Karpas-422 (cell line): ENCODE measurements around the gene CASP7. TPM values are rescaled to one million over a fixed set of nuclear protein-coding genes. Genes with fewer than 3 reads are reported as not detected.
"Not testable (repeated sequence)": the region's sequence is repeated elsewhere in the genome, so short reads cannot be mapped to it uniquely, and the experiment has no call there.

Experiments
- DNase-seq: peaks from one replicate; pipeline ENCODE4 v3.0.0-alpha.2; 2015
- H2AFZ ChIP-seq: fragments of 200-600 bp; sonication (generic); 2 replicates; pipeline ENCODE4 v1.6.1; 2014; ENCODE audit warnings: antibody characterized with exemption, low read length, mixed read lengths
- H3K27ac ChIP-seq: fragments of 200-600 bp; sonication (generic); 2 replicates; pipeline ENCODE4 v1.5.1; 2014; ENCODE audit warnings: mild to moderate bottlenecking, low read length, moderate library complexity
- H3K27me3 ChIP-seq: fragments of 200-600 bp; sonication (generic); 2 replicates; pipeline ENCODE4 v1.6.1; 2014; ENCODE audit warnings: low read length, mixed read lengths
- H3K36me3 ChIP-seq: fragments of 200-600 bp; sonication (generic); 2 replicates; pipeline ENCODE4 v1.6.1; 2014; ENCODE audit warnings: low read length, mixed read lengths; ENCODE audit not compliant: insufficient read depth
- H3K4me1 ChIP-seq: fragments of 200-600 bp; sonication (generic); 2 replicates; pipeline ENCODE4 v1.6.1; 2014; ENCODE audit warnings: mild to moderate bottlenecking, low read length, mixed read lengths
- H3K4me2 ChIP-seq: fragments of 200-600 bp; sonication (generic); 2 replicates; pipeline ENCODE4 v1.6.1; 2014; ENCODE audit warnings: low read length, low read depth, mild to moderate bottlenecking; ENCODE audit not compliant: poor library complexity, severe bottlenecking
- H3K4me3 ChIP-seq: fragments of 200-600 bp; sonication (generic); 2 replicates; pipeline ENCODE4 v1.5.1; 2014; ENCODE audit warnings: mild to moderate bottlenecking, antibody characterized with exemption, low read length, mixed read lengths
- H3K79me2 ChIP-seq: fragments of 200-600 bp; sonication (generic); 2 replicates; pipeline ENCODE4 v1.6.1; 2014; ENCODE audit warnings: mild to moderate bottlenecking, low read length, mixed read lengths
- H3K9ac ChIP-seq: fragments of 200-600 bp; sonication (generic); 2 replicates; pipeline ENCODE4 v1.6.0; 2014; ENCODE audit warnings: low read length
- H3K9me2 ChIP-seq: fragments of 200-600 bp; sonication (generic), shearing (Covaris generic); replicated peaks from 2 replicates; pipeline ENCODE4 v1.6.0; 2014; ENCODE audit warnings: mild to moderate bottlenecking, low read length, moderate library complexity; ENCODE audit not compliant: insufficient read depth
- H3K9me3 ChIP-seq: fragments of 300-700, 200-600 bp; sonication (generic); 2 replicates; pipeline ENCODE4 v1.6.1; 2014; ENCODE audit warnings: low read length, mixed read lengths
- H4K20me1 ChIP-seq: fragments of 200-600 bp; sonication (generic); 2 replicates; pipeline ENCODE4 v1.6.1; 2014; ENCODE audit warnings: mild to moderate bottlenecking, antibody characterized with exemption, low read length, low read depth; ENCODE audit not compliant: insufficient read depth
- total RNA-seq: library from RNA; depleted of rRNA; stranded (reverse); fragments of >200 nt; shearing (Covaris generic); gene quantifications from 2 replicates; pipeline ENCODE4 v1.2.3, GENCODE V29; 2014; ENCODE audit warnings: low replicate concordance

Gene CASP7
- total RNA-seq, 1 experiment from 2014 or later, result 9.9 TPM

DNA sequence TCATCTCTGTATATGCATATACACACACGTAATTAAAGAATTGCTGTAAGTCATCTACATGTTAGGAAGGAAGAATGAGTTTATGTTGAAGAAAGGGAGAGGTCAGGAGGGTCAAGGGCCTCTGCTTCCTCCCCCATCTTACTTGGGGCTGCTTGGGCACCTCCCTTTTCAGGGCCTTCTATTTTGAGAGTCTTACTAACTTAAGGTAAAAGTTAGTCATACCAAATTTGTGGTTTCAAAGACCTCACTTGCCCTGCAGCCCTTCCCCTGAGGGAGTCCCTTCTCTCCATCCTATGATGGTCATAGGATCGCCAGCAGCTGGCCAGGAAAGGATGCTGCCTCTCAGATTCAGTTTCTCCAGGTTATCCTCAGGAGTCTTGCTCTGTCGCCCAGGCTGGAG, 74.4 kb downstream of the CASP7 start:
- Histone ChIP-seq H3K4me3 (no peak overlapping the region), H3K4me2 (no peak overlapping the region), H3K36me3 (no peaks in the 10 kb centered on the region), H3K9me3 (no peaks in the 10 kb centered on the region), H3K27ac (no peak overlapping the region), H3K9me2 (no peaks in the 10 kb centered on the region), H3K79me2 (no peaks in the 10 kb centered on the region), H3K27me3 (no peaks in the 10 kb centered on the region), H3K9ac (no peak overlapping the region), H3K4me1 (no peaks in the 10 kb centered on the region), H4K20me1 (no peaks in the 10 kb centered on the region), H2AFZ (no peak overlapping the region)
- no peak for DNase-seq

DNA sequence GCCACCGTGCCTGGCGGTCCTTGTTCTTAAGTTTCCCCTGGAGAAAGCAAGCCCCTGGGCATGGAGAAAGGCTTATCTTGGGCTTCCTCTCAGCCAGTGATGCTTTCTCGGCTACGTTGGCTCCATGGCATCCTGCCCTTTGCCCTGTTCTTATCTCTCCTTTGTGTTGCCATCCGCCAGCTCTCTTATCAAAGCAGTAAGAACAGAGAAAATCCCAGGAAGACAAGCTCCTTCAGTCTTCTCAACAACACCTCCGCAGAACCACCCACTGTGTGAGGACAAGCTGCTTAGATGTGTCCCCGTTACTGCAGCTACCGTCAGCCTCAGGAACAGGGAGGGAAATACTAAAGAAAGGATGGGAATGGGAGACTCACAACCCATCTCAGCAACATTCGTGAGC, 75.1 kb downstream of the CASP7 start:
- H3K36me3 ChIP-seq, result no peaks in the 10 kb centered on the region
- H3K79me2 ChIP-seq, result no peaks in the 10 kb centered on the region
- no peak overlapping the region for H3K4me3 ChIP-seq
- H3K9ac ChIP-seq, result no peak overlapping the region
- no peak for DNase-seq
- H2AFZ ChIP-seq, result no peak overlapping the region
- H4K20me1 ChIP-seq, result no peaks in the 10 kb centered on the region
- no peak overlapping the region for H3K4me2 ChIP-seq
- no peaks in the 10 kb centered on the region for H3K9me3 ChIP-seq
- no peaks in the 10 kb centered on the region for H3K9me2 ChIP-seq
- H3K27ac ChIP-seq, result no peak overlapping the region
- no peaks in the 10 kb centered on the region for H3K27me3 ChIP-seq
- H3K4me1 ChIP-seq, result no peaks in the 10 kb centered on the region

DNA sequence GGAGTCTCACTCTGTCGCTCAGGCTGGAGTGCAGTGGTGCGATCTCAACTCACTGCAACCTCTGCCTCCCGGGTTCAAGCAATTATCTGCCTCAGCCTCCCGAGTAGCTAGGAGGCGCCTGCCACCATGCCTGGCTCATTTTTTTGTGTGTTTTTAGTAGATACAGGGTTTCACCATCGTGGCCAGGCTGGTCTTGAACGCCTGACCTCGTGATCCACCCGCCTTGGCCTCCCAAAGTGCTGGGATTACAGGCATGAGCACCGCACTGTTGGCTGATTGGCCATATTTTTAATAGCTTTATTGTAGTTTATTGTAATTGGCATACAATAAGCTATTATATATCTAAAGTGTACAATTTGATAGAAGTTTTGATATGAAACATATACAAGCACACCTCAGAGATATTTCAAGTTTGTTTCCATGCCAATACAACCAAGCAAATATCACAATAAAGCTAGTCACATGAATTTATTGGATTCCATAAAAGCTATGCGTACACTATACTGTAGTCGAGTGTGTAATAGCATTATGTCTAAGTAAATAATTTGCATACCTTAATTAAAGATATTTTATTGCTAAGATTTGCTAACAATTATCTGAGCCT, 77.3 kb downstream of the CASP7 start:
- H3K27ac ChIP-seq, result no peak overlapping the region

DNA sequence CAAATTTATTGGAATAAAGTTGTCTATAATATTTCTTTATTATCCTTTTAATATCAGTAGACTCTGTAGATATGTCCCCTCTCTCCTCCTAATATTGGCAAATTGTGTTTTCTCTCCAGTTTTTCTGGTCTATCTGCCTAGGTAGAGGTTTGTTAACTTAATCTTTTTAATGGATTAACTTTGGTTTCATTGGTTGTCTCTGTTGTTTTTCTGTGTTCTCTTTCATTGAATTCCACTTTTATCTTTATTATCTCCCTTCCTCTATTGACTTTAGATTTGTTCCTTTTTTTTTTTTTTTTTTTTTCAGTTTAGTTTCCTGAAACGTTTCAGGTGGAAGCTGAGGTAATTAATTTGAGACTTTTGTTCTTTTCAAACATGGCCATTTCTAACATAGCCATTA, 82.4 kb downstream of the CASP7 start:
- no peak for DNase-seq
- Histone ChIP-seq H3K79me2 (no peaks in the 10 kb centered on the region), H2AFZ (no peak overlapping the region), H4K20me1 (no peaks in the 10 kb centered on the region), H3K4me3 (no peak overlapping the region), H3K4me1 (no peaks in the 10 kb centered on the region), H3K9me3 (no peaks in the 10 kb centered on the region), H3K4me2 (no peak overlapping the region), H3K27me3 (no peaks in the 10 kb centered on the region), H3K27ac (no peak overlapping the region), H3K9me2 (no peaks in the 10 kb centered on the region), H3K36me3 (no peaks in the 10 kb centered on the region), H3K9ac (no peak overlapping the region)

More for the DNA sequence above, 77.3 kb downstream of the CASP7 start:
- no peak overlapping the region for H2AFZ ChIP-seq
- no peak overlapping the region for H3K4me3 ChIP-seq
- no peaks in the 10 kb centered on the region for H3K9me3 ChIP-seq
- no peak for DNase-seq
- H3K79me2 ChIP-seq, result no peaks in the 10 kb centered on the region
- H3K9ac ChIP-seq, result no peak overlapping the region
- no peaks in the 10 kb centered on the region for H3K36me3 ChIP-seq
- no peaks in the 10 kb centered on the region for H3K9me2 ChIP-seq
- H4K20me1 ChIP-seq, result no peaks in the 10 kb centered on the region
- no peak overlapping the region for H3K4me2 ChIP-seq
- no peaks in the 10 kb centered on the region for H3K27me3 ChIP-seq
- no peaks in the 10 kb centered on the region for H3K4me1 ChIP-seq

DNA sequence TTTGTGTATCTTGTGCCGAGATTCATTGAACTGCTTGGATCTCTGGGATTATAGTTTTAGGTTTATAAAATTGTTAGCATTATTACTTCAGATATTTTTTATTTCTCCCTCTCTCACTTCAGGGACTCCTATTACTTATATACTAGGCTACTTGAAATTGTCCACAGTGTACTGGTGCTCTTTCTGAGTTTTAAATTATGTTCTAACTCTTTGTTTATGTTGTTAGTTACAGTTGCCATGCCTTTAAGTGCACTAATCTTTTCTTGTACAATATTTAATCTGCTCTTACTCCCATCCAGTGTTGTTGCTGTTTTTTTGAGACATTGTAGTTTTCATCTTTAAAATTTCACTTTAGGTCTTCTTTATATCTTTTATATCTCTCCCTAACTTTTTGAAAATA, 84.9 kb downstream of the CASP7 start:
- Histone ChIP-seq H3K27ac (no peak overlapping the region), H4K20me1 (no peaks in the 10 kb centered on the region), H3K36me3 (no peaks in the 10 kb centered on the region), H3K4me2 (no peak overlapping the region), H3K79me2 (no peaks in the 10 kb centered on the region), H3K9me3 (no peaks in the 10 kb centered on the region), H3K4me1 (no peaks in the 10 kb centered on the region), H3K27me3 (no peaks in the 10 kb centered on the region), H3K9ac (no peak overlapping the region), H2AFZ (no peak overlapping the region), H3K9me2 (no peaks in the 10 kb centered on the region), H3K4me3 (no peak overlapping the region)
- no peak for DNase-seq

DNA sequence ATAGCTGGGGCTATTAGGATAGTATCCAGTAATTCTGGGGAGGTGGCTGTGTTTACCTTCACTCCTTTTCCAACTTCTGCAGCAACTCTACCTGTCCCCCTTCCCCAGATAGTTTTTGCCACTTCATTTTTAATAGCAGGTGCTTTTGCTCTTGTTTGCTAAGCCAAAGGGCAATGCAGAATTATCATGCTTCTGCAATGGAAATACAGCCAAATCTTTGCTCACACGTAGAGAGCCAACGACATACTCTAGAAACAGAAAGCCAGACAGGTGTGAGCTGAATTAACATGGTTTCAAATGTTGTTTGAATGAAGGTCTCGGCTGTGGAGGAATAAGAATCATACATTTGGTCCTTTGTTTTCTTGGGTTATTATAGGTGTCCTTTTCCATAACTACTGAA, 86.2 kb downstream of the CASP7 start:
- H3K27me3 ChIP-seq, result no peaks in the 10 kb centered on the region
- H3K9ac ChIP-seq, result no peak overlapping the region
- H3K4me1 ChIP-seq, result no peaks in the 10 kb centered on the region
- H3K36me3 ChIP-seq, result no peaks in the 10 kb centered on the region
- H4K20me1 ChIP-seq, result no peaks in the 10 kb centered on the region
- H3K79me2 ChIP-seq, result no peaks in the 10 kb centered on the region
- no peak overlapping the region for H3K4me3 ChIP-seq
- H3K9me3 ChIP-seq, result no peaks in the 10 kb centered on the region
- H3K9me2 ChIP-seq, result no peaks in the 10 kb centered on the region
- H3K4me2 ChIP-seq, result no peak overlapping the region
- no peak for DNase-seq
- H3K27ac ChIP-seq, result no peak overlapping the region
- no peak overlapping the region for H2AFZ ChIP-seq

DNA sequence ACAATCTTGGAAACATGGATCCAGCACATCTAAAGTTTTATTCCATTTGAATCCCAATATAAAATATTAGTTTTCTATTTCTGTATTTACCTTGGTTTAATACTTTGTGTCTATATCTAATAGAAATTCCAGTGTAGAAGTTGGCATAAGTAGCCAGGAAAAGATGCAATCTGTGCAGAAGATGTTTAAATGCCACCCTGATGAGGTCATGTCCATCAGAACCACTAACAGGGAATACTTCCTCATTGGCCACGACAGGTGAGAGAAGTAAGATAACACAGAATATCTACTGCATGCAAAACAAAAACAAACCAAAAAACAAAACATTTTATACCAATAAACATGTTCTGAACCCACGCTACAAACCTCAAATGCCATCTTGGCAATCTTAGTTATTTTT, 87.5 kb downstream of the CASP7 start:
- Histone ChIP-seq H3K9ac (no peak overlapping the region), H3K4me1 (no peaks in the 10 kb centered on the region), H3K4me2 (no peak overlapping the region), H3K9me2 (no peaks in the 10 kb centered on the region), H4K20me1 (no peaks in the 10 kb centered on the region), H3K36me3 (no peaks in the 10 kb centered on the region), H3K27ac (no peak overlapping the region), H3K4me3 (no peak overlapping the region), H3K79me2 (no peaks in the 10 kb centered on the region), H2AFZ (no peak overlapping the region), H3K27me3 (no peaks in the 10 kb centered on the region), H3K9me3 (no peaks in the 10 kb centered on the region)
- no peak for DNase-seq

DNA sequence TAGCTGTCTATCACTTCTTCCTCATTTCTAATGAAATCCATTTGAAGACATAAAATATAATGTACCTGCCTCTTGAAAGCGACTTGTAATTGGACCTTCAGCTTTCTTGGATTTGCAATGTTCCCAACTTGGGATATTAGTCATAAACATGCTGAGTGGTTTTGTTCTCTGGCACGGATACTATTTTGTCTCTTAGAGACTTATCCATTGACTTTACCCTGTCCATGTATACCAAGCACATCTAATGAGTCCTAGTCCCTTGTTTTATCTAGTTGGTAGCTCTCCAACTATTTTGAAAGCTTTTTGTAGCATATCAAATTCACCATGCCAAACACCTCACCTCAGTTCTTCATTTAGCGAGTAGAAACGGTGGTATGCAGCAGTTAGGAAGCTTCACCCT, 90.6 kb downstream of the CASP7 start:
- Histone ChIP-seq H3K4me1 (no peaks in the 10 kb centered on the region), H2AFZ (no peak overlapping the region), H3K4me3 (no peak overlapping the region), H3K27ac (no peak overlapping the region), H3K36me3 (no peaks in the 10 kb centered on the region), H4K20me1 (no peaks in the 10 kb centered on the region), H3K9me2 (no peaks in the 10 kb centered on the region), H3K4me2 (no peak overlapping the region), H3K9me3 (no peaks in the 10 kb centered on the region), H3K79me2 (no peaks in the 10 kb centered on the region), H3K9ac (no peak overlapping the region), H3K27me3 (no peaks in the 10 kb centered on the region)
- no peak for DNase-seq

DNA sequence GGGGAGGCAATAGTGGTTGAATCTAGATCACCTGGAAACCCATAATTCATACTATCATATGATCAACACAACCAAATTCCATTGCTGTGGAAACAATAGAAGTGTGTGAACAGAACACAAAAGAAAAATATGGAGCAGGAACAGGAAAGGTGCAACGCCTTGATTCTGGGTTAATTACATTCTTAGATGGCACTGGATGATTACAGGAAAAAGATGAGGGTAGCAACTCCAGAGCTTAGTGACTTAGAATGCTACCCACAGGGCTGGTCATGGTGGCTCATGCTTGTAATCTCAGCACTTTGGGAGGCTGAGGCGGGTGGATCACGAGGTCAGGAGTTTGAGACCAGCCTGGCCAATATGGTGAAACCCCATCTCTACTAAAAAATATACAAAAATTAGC, 91.4 kb downstream of the CASP7 start:
- H3K27me3 ChIP-seq, H3K4me2 ChIP-seq, H3K27ac ChIP-seq, H4K20me1 ChIP-seq, H3K9me2 ChIP-seq, H3K36me3 ChIP-seq, DNase-seq, H3K4me1 ChIP-seq, H3K79me2 ChIP-seq, H3K9ac ChIP-seq, H3K4me3 ChIP-seq, H3K9me3 ChIP-seq, H2AFZ ChIP-seq: not testable (repeated sequence)
